ENCODE measurements around the gene ANKRD23. TPM values are rescaled to one million over a fixed set of nuclear protein-coding genes. Genes with fewer than 3 reads are reported as not detected.
"Not testable (repeated sequence)": the region's sequence is repeated elsewhere in the genome, so short reads cannot be mapped to it uniquely, and the experiment has no call there.

The ANKRD23 gene
- total RNA-seq, 3 donors from 2014 or later (not counting 1 experiment from before 2014, with no cell fraction given) = 8.3 to 11.2 (median 10.1) TPM

DNA sequence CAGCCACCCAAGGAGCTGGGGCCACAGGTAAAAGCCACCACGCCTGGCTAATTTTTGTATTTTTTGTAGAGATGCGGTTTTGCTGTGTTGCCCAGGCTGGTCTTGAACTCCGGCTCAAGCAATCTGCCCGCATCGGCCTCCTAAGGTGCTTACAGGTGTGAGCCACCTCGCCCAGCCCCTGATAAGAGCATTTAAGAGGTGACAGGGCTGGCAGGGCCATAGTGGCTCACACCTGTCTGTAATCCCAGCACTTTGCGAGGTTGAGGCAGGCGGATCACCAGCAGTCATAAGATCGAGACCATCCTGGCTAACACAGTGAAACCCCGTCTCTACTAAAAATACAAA is 36.7 kb downstream of the ANKRD23 start:
- Histone ChIP-seq H3K4me3 (ENCODE audit: low read length) (peak overlapping the region; percentile 13), H3K27ac (ENCODE audit: low read length) (peak overlapping the region; percentile 83), H3K36me3 (ENCODE audit: control insufficient read depth, insufficient read depth, low read length) (no peaks in the 10 kb centered on the region), H3K27me3 (ENCODE audit: control insufficient read depth, insufficient read depth, low read length) (no peaks in the 10 kb centered on the region), H3K9me3 (ENCODE audit: control insufficient read depth, insufficient read depth, low read length) (no peaks in the 10 kb centered on the region), H3K4me1 (ENCODE audit: control insufficient read depth, insufficient read depth, low read length) (peaks cover 21% of the 10 kb centered on the region)
- H3K27ac Mint-ChIP-seq = peak overlapping the region; percentile 94 to 98
- intact Hi-C loops (cut with micrococcal nuclease) = loop anchor here (2.0 kb wide), 1 partner anchor 66 kb away; the partner anchor contains the start of gene LMAN2L
- TF ChIP-seq, protein P1, sequence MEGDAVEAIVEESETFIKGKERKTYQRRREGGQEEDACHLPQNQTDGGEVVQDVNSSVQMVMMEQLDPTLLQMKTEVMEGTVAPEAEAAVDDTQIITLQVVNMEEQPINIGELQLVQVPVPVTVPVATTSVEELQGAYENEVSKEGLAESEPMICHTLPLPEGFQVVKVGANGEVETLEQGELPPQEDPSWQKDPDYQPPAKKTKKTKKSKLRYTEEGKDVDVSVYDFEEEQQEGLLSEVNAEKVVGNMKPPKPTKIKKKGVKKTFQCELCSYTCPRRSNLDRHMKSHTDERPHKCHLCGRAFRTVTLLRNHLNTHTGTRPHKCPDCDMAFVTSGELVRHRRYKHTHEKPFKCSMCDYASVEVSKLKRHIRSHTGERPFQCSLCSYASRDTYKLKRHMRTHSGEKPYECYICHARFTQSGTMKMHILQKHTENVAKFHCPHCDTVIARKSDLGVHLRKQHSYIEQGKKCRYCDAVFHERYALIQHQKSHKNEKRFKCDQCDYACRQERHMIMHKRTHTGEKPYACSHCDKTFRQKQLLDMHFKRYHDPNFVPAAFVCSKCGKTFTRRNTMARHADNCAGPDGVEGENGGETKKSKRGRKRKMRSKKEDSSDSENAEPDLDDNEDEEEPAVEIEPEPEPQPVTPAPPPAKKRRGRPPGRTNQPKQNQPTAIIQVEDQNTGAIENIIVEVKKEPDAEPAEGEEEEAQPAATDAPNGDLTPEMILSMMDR (IDR thresholded peaks at IDR 0.05) = no peak
- H3K4me1 Mint-ChIP-seq = peaks cover 12 to 24% of the 10 kb centered on the region in 2 donors
- no peaks in the 10 kb centered on the region for H3K27me3 Mint-ChIP-seq (ENCODE audit: low read depth in 2 of 2)
- H3K4me3 Mint-ChIP-seq = peak overlapping the region; percentile 90
- peaks cover 6% of the 10 kb centered on the region for H3K36me3 Mint-ChIP-seq
- 72% methylated on average over 10 of the region's 10 CpGs for WGBS (ENCODE audit: insufficient coverage)
- ATAC-seq = no peak
- no peak for DNase-seq
- no peaks in the 10 kb centered on the region for H3K9me3 Mint-ChIP-seq

DNA sequence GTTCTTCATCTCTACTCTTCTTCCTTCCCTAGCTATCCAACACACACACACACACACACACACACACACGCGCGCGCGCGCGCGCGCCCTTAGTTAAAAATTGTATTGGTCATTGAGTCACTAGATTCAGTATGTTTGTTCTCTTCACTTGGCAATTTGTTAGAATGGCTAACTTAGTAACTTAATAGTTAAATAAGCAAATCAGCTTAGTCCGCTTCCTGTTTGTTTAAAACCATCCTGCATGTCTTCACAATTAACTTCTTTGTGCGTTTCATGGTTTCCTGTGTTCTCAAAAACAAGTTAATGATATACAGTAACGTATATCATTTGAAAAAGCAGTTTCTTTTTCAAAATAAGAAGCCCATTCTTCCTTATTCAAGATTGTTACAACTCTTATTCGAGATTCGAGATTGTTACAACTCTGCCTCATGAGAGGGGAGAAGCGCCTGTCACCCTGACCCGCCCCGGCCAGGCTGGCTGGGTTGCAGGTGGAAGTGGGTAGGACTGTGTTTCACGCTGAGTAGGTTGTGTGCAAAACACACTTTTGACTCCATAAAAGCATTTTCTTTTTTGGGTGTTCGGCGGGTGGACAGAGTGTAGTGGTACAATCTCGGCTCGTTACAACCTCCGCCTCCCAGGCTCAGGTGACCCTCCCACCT is 37.2 kb downstream of the ANKRD23 start:
- H3K27me3 Mint-ChIP-seq (ENCODE audit: low read depth in 2 of 2) = no peaks in the 10 kb centered on the region
- DNase-seq = peak; percentile 53 to 65
- Histone ChIP-seq H3K4me3 (ENCODE audit: low read length) (peak overlapping the region; percentile 13), H3K27me3 (ENCODE audit: control insufficient read depth, insufficient read depth, low read length) (no peaks in the 10 kb centered on the region), H3K4me1 (ENCODE audit: control insufficient read depth, insufficient read depth, low read length) (peaks cover 25% of the 10 kb centered on the region), H3K36me3 (ENCODE audit: control insufficient read depth, insufficient read depth, low read length) (no peaks in the 10 kb centered on the region), H3K9me3 (ENCODE audit: control insufficient read depth, insufficient read depth, low read length) (no peaks in the 10 kb centered on the region), H3K27ac (ENCODE audit: low read length) (peak overlapping the region; percentile 83)
- no peaks in the 10 kb centered on the region for H3K9me3 Mint-ChIP-seq
- peaks cover 6% of the 10 kb centered on the region for H3K36me3 Mint-ChIP-seq
- peak overlapping the region; percentile 90 for H3K4me3 Mint-ChIP-seq
- intact Hi-C loops (cut with micrococcal nuclease) = loop anchor here (1.0 to 2.0 kb wide), 2 partner anchors 9 to 66 kb away; partner anchors contain the start of gene LMAN2L
- peaks cover 12 to 23% of the 10 kb centered on the region in 2 donors for H3K4me1 Mint-ChIP-seq
- 47% methylated on average over 12 of the region's 23 CpGs for WGBS (ENCODE audit: insufficient coverage)
- peak; percentile 87 to 92 (median 88) for ATAC-seq
- TF ChIP-seq, protein P1 (IDR thresholded peaks at IDR 0.05) = no peak
- peak overlapping the region; percentile 94 to 98 for H3K27ac Mint-ChIP-seq

DNA sequence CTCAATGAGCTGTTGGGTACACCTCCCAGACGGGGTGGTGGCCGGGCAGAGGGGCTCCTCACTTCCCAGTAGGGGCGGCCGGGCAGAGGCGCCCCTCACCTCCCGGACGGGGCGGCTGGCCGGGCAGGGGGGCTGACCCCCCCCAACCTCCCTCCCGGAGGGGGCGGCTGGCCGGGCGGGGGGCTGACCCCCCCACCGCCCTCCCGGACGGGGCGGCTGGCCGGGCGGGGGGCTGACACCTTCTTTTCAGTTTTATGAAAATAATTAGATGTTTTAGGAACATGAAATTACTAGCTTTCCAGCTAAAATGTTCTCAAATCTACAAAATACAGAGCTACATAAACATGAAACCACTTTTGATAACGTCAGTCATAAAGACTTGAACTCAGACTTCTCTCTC is 37.9 kb downstream of the ANKRD23 start:
- H3K36me3 Mint-ChIP-seq; H3K36me3 ChIP-seq (ENCODE audit: control insufficient read depth, insufficient read depth, low read length); H3K4me3 ChIP-seq (ENCODE audit: low read length); H3K9me3 Mint-ChIP-seq; H3K27me3 Mint-ChIP-seq (ENCODE audit: low read depth in 2 of 2); H3K9me3 ChIP-seq (ENCODE audit: control insufficient read depth, insufficient read depth, low read length); DNase-seq; H3K27me3 ChIP-seq (ENCODE audit: control insufficient read depth, insufficient read depth, low read length); ATAC-seq: not testable (repeated sequence)
- Mint-ChIP-seq H3K4me1 (peaks cover 12 to 16% of the 10 kb centered on the region in 2 donors), H3K4me3 (peak overlapping the region; percentile 90), H3K27ac (peak overlapping the region; percentile 94 to 98)
- H3K27ac ChIP-seq (ENCODE audit: low read length) = peak overlapping the region; percentile 83
- peaks cover 32% of the 10 kb centered on the region for H3K4me1 ChIP-seq (ENCODE audit: control insufficient read depth, insufficient read depth, low read length)
- intact Hi-C loops (cut with micrococcal nuclease) = loop anchor here (1.0 to 2.0 kb wide), 2 partner anchors 9 to 65 kb away; partner anchors contain the start of gene LMAN2L
- no CpG with 5 or more reads among the region's 20 CpGs for WGBS (ENCODE audit: insufficient coverage)

DNA sequence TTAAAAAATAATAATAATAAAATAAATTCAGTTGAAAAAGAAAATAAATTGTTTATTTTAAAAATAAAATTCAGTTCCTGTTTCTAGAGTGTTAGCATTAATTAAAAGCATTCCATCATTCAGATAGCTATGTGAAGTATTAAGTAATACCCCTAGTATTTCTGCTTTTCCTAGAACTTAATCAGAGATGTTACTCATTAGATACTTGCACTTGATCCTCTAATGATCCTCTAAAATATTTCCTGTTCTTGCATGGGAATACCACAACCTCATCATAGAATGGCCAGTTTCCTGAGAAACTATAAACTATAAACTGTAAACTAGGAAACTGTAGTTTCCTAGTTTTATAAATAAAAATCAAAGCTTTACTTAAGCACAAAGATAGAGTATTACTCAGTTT is 38.8 kb downstream of the ANKRD23 start:
- peaks cover 6% of the 10 kb centered on the region for H3K36me3 Mint-ChIP-seq
- TF ChIP-seq, protein P1 (IDR thresholded peaks at IDR 0.05) = no peak
- intact Hi-C loops (cut with micrococcal nuclease) = loop anchor here (5.0 kb wide), 1 partner anchor 43 kb away; the partner anchor contains the start of gene CNNM4

More for the DNA sequence above, 38.8 kb downstream of the ANKRD23 start:
- Mint-ChIP-seq H3K9me3 (no peaks in the 10 kb centered on the region), H3K4me3 (no peak overlapping the region), H3K4me1 (peaks cover 12 to 15% of the 10 kb centered on the region in 2 donors), H3K27me3 (ENCODE audit: low read depth in 2 of 2) (no peaks in the 10 kb centered on the region), H3K27ac (no peak overlapping the region)
- no peaks in the 10 kb centered on the region for H3K27me3 ChIP-seq (ENCODE audit: control insufficient read depth, insufficient read depth, low read length)
- no peaks in the 10 kb centered on the region for H3K9me3 ChIP-seq (ENCODE audit: control insufficient read depth, insufficient read depth, low read length)
- DNase-seq = no peak
- ATAC-seq = no peak
- no peak overlapping the region for H3K27ac ChIP-seq (ENCODE audit: low read length)
- no peak overlapping the region for H3K4me3 ChIP-seq (ENCODE audit: low read length)
- H3K36me3 ChIP-seq (ENCODE audit: control insufficient read depth, insufficient read depth, low read length) = peaks cover under 1% of the 10 kb centered on the region
- H3K4me1 ChIP-seq (ENCODE audit: control insufficient read depth, insufficient read depth, low read length) = peaks cover 36% of the 10 kb centered on the region

All from natural killer cell (primary cell).